Activated T-helper 17 cell treated with anti-CD3 and anti-CD28 coated beads, Interleukin-2, amount 50 U/mL, for 72 hours (primary cell): ENCODE measurements around the gene VPS16. TPM values are rescaled to one million over a fixed set of nuclear protein-coding genes. Genes with fewer than 3 reads are reported as not detected.

Experiments used
- ATAC-seq: fragments of 150-1000 bp; cut with Tn5 transposase; replicated peaks from 2 replicates; pipeline ENCODE4 v1.10.0; 2021; ENCODE audit warnings: mild to moderate bottlenecking, moderate library complexity
- H3K27ac Mint-ChIP-seq: one replicate; pipeline ENCODE4 v1.8.0; 2022; ENCODE audit warnings: mixed read lengths
- H3K27me3 Mint-ChIP-seq: one replicate; pipeline ENCODE4 v1.8.0; 2022; ENCODE audit warnings: mixed read lengths
- H3K36me3 Mint-ChIP-seq: one replicate; pipeline ENCODE4 v1.8.0; 2022; ENCODE audit warnings: low read depth, mild to moderate bottlenecking, mixed read lengths
- H3K4me1 Mint-ChIP-seq: one replicate; pipeline ENCODE4 v1.8.0; 2022; ENCODE audit warnings: mixed read lengths
- H3K4me3 Mint-ChIP-seq: one replicate; pipeline ENCODE4 v1.8.0; 2022; ENCODE audit warnings: mild to moderate bottlenecking, mixed read lengths
- H3K9me3 Mint-ChIP-seq: one replicate; pipeline ENCODE4 v1.8.0; 2022; ENCODE audit warnings: mixed read lengths
- total RNA-seq, 2 donors: library from RNA; stranded (reverse); gene quantifications; one replicate each; pipeline ENCODE4 v1.2.3, GENCODE V29; 2022

VPS16 gene
- total RNA-seq, 2 donors from 2014 or later: 37.2 to 45.4 TPM

DNA sequence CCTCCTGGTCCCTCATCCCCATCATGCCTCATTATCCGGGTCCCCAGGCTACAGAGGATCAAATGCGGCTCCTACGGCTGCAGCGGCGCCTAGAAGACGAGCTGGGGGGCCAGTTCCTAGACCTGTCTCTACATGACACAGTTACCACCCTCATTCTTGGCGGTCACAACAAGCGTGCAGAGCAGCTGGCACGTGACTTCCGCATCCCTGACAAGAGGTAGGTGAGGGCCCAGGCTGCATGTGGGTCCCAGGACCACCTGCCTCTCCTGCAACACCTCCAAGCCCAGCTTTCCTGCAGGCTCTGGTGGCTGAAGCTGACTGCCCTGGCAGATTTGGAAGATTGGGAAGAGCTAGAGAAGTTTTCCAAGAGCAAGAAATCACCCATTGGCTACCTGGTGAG lies 24.6 kb downstream of the VPS16 start:
- ATAC-seq: no peak
- Mint-ChIP-seq H3K4me3 (no peak overlapping the region), H3K9me3 (no peaks in the 10 kb centered on the region), H3K4me1 (peaks cover 4% of the 10 kb centered on the region), H3K36me3 (peaks cover 26% of the 10 kb centered on the region), H3K27ac (peak overlapping the region; percentile 58), H3K27me3 (no peaks in the 10 kb centered on the region)

DNA sequence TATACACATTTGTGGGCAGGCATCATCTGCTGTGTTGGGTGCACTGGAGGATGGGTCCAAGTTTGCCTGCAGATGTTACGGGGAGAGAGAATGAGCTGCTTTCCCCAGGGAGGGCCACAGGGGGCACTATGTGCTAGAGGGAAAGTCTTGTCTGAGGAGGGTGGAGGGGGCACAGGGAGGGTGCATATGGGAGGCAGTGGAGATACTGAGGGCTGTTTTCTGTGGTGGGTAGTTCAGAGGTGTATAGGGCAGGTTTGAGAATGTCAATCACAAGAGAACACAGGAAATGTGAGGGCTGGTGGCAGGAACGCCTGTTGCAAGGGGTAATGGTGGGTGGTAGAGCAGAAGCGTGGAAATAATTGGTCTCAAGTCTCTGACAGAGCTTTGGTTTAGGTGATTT lies 25.1 kb downstream of the VPS16 start:
- H3K36me3 Mint-ChIP-seq: peaks cover 26% of the 10 kb centered on the region
- H3K4me3 Mint-ChIP-seq: no peak overlapping the region
- peak; percentile 3 for ATAC-seq
- no peaks in the 10 kb centered on the region for H3K27me3 Mint-ChIP-seq
- H3K27ac Mint-ChIP-seq: peak overlapping the region; percentile 58
- H3K9me3 Mint-ChIP-seq: no peaks in the 10 kb centered on the region
- H3K4me1 Mint-ChIP-seq: peaks cover 9% of the 10 kb centered on the region

DNA sequence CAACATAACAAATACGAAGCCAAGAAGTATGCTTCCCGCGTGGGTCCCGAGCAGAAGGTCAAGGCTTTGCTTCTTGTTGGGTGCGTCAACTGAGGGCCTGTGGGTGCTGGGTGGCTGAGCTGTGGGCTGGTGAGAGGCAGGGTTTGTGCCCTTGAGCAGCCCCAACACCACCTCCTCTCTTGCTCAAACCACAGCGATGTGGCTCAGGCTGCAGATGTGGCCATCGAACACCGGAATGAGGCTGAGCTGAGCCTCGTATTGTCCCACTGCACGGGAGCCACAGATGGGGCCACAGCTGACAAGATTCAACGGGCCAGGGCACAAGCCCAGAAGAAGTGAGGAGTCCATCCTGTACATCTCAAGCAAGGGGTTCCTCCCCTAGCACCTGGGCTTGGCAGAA lies 25.7 kb downstream of the VPS16 start:
- Mint-ChIP-seq H3K4me1 (peaks cover 15% of the 10 kb centered on the region), H3K27me3 (no peaks in the 10 kb centered on the region), H3K9me3 (no peaks in the 10 kb centered on the region), H3K36me3 (peaks cover 22% of the 10 kb centered on the region), H3K4me3 (no peak overlapping the region), H3K27ac (no peak overlapping the region)
- no peak for ATAC-seq

DNA sequence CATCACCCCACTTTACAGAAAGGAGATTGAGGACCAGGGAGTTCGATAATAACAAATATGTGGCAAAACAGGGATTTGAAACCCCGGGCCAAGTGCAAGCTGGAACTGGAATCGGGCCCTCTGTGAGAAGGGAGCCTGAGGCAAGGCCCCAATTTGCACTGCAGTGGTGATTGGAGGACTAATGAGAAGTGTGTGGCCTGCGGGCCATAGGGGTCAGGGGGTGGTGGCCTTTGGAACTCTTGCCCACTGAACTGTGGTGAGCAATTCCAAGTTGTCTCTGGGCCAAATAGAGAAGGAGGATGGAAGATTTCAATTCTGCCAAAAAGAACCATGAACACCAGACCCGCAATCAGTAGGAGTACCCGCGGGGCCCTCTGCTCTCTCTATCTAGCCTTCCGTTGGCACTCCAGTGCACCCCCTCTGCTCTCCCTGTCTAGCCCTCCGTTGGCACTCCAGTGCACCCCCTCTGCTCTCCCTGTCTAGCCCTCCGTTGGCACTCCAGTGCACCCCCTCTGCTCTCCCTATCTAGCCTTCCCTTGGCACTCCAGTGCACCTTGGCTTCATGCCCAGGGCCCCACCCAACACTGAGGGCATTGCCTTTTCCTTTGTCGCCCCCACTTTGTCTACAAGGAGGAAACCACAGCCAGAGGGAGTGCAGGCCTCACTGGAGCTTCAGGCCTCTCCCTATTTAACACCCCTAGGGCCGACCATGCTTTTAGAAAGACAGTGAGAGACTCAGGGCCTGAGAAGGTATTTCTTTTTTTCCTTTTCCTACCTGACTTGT lies 26.7 kb downstream of the VPS16 start:
- ATAC-seq: no peak
- Mint-ChIP-seq H3K4me1 (peaks cover 21% of the 10 kb centered on the region), H3K27ac (no peak overlapping the region)

GRCh38 chr20:2869381-2869780 lies 28.8 kb downstream of the VPS16 start:
- H3K4me3 Mint-ChIP-seq: no peak overlapping the region
- no peaks in the 10 kb centered on the region for H3K9me3 Mint-ChIP-seq
- ATAC-seq: no peak
- H3K27me3 Mint-ChIP-seq: no peaks in the 10 kb centered on the region
- peaks cover 11% of the 10 kb centered on the region for H3K36me3 Mint-ChIP-seq
- H3K4me1 Mint-ChIP-seq: peaks cover 21% of the 10 kb centered on the region
- H3K27ac Mint-ChIP-seq: no peak overlapping the region

More for the DNA sequence above, 26.7 kb downstream of the VPS16 start:
- peaks cover 17% of the 10 kb centered on the region for H3K36me3 Mint-ChIP-seq
- no peak overlapping the region for H3K4me3 Mint-ChIP-seq
- H3K9me3 Mint-ChIP-seq: no peaks in the 10 kb centered on the region
- H3K27me3 Mint-ChIP-seq: no peaks in the 10 kb centered on the region

DNA sequence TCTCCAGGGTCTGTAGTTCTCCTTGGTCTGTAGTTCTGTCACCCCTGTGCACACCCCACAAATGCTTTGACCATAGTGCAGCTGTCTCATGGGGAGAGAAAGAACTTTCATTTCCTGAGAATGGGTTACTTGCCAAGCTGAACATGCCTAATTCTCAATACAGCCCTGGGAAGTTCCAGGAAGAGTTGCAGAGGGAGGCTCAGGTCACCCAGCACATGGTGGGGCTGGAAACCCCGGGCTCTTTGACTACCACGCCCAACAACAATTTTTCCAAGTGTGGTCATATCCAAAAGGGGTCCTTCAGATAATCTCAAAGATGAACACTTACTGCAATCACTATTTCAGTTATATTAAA lies 30.5 kb downstream of the VPS16 start:
- Mint-ChIP-seq H3K4me1 (peaks cover 33% of the 10 kb centered on the region), H3K27ac (no peak overlapping the region), H3K27me3 (no peaks in the 10 kb centered on the region), H3K36me3 (peaks cover 11% of the 10 kb centered on the region), H3K4me3 (peak overlapping the region; percentile 96), H3K9me3 (no peaks in the 10 kb centered on the region)
- no peak for ATAC-seq

GRCh38 chr20:2871661-2872458 lies 31.3 kb downstream of the VPS16 start:
- Mint-ChIP-seq H3K4me3 (peak overlapping the region; percentile 96), H3K36me3 (peaks cover 14% of the 10 kb centered on the region), H3K27me3 (no peaks in the 10 kb centered on the region), H3K4me1 (peaks cover 37% of the 10 kb centered on the region), H3K27ac (no peak overlapping the region), H3K9me3 (no peaks in the 10 kb centered on the region)
- ATAC-seq: no peak

DNA sequence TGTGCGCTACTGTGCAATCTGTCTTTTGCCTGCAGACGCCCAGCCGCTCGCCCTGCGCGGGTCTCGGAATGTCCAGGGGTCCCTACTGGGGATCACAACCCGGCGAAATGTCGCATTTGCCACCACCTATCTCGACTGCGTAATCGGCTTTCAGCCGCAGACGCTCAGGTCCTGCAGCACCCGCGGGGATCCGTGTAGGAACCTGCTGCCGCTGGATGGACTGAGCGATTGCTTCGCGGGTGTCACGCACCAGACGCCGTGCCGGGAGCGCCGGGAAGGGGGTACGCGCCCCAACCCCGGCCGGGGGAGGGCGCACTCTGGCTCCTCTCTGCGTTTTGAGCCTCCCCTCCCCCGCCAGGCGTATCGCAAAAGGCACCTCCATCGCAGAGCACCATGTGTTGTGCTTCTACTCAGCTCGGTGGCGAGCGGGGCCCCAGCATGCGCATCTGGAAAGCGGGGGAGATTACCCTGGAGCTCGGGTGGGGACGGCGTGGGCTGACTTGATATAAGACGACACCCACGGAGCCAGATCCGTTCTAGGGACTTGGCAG lies 32.0 kb downstream of the VPS16 start:
- peaks cover 36% of the 10 kb centered on the region for H3K4me1 Mint-ChIP-seq
- peak; percentile 48 for ATAC-seq
- H3K27ac Mint-ChIP-seq: peak overlapping the region; percentile 90
- peak overlapping the region; percentile 96 for H3K4me3 Mint-ChIP-seq
- H3K9me3 Mint-ChIP-seq: no peaks in the 10 kb centered on the region
- H3K36me3 Mint-ChIP-seq: peaks cover 20% of the 10 kb centered on the region
- H3K27me3 Mint-ChIP-seq: no peaks in the 10 kb centered on the region

DNA sequence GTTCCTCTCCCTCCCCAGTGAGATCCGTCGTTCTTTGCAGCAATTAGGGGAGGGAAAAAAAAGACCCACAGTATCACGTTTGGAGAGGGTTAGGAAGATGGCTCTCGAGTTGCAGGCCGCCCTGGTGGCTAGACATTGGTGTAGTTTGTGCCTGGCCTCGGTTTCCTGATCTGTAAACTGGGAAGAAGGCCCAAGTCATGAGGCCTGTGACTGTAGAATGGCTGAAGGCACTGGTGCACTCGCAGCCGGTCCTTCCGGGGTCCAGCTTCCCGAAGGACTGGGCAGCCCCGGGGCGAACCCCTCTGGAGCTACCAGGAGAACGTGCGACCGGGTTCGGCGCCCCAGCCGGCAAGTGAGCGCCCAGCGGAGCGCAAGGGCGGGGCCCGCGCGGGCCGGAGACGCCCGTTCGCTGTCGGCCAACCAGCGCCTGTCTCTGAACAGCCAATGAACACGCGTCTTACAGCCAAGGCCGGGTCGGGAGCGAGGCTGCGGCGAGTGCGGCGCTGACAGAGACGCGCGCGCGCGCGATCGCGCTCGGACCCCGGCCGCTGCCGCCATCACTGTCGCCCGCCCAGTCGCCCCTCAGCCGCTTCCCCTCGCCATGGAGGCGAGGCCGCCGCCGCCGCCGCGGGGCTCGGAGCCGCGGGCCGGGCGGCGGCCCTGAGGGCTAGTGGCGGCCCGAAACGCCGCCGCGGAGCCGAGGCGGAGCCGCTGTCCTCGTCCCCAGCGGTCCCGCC lies 32.6 kb downstream of the VPS16 start, which contains the start of gene PTPRA:
Gene PTPRA, plus strand, starts transcription at position 472 of the 737 bp plus-strand sequence. CDS start 90,797 bp downstream, outside the sequence.
- Mint-ChIP-seq H3K9me3 (no peaks in the 10 kb centered on the region), H3K36me3 (peaks cover 21% of the 10 kb centered on the region), H3K27me3 (no peaks in the 10 kb centered on the region), H3K27ac (peak within 1 kb of the TSS; percentile 90), H3K4me3 (peak within 1 kb of the TSS; percentile 96), H3K4me1 (peaks cover 35% of the 10 kb centered on the region)
- ATAC-seq: peak; percentile 98

GRCh38 chr20:2873747-2874041 lies 33.1 kb downstream of the VPS16 start:
- H3K36me3 Mint-ChIP-seq: peaks cover 26% of the 10 kb centered on the region
- peak overlapping the region; percentile 75 for H3K4me3 Mint-ChIP-seq
- H3K4me1 Mint-ChIP-seq: peaks cover 37% of the 10 kb centered on the region
- no peaks in the 10 kb centered on the region for H3K27me3 Mint-ChIP-seq
- peak overlapping the region; percentile 11 for H3K27ac Mint-ChIP-seq
- no peaks in the 10 kb centered on the region for H3K9me3 Mint-ChIP-seq
- no peak for ATAC-seq

- Mint-ChIP-seq H3K27me3 (no peaks in the 10 kb centered on the region), H3K9me3 (no peaks in the 10 kb centered on the region), H3K27ac (peak overlapping the region; percentile 11), H3K36me3 (peaks cover 27% of the 10 kb centered on the region), H3K4me1 (peaks cover 42% of the 10 kb centered on the region), H3K4me3 (peak overlapping the region; percentile 75)
- no peak for ATAC-seq
These were observed 33.9 kb downstream of the VPS16 start for GRCh38 chr20:2874456-2874855.

DNA sequence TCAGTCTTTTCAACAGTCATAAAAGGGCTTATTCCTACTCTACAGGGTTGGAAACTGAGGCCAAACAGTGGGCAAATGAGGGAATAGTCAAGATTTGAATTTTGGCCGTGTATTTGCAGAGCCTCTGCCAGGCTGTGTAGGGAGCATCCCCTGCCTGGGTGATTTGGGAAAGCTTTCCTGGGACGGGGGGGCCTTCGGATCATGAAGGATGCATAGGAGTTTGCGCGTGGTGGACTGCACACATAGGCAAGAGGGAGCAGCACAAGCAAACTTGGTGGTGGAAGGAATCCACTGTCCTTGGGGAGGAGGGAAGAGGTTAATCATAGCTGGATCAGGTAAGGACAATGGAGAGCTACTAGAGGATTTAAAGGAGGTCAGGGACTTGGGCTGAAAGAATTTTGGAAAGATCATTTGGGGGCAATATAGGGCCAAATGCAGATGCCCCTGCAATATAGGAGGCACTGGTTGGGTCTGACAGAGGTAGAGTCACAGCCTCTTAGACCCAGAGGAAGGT lies 35.2 kb downstream of the VPS16 start:
- Mint-ChIP-seq H3K36me3 (peaks cover 27% of the 10 kb centered on the region), H3K27me3 (no peaks in the 10 kb centered on the region), H3K4me1 (peaks cover 35% of the 10 kb centered on the region), H3K9me3 (no peaks in the 10 kb centered on the region), H3K4me3 (peak overlapping the region; percentile 75), H3K27ac (no peak overlapping the region)
- ATAC-seq: no peak

DNA sequence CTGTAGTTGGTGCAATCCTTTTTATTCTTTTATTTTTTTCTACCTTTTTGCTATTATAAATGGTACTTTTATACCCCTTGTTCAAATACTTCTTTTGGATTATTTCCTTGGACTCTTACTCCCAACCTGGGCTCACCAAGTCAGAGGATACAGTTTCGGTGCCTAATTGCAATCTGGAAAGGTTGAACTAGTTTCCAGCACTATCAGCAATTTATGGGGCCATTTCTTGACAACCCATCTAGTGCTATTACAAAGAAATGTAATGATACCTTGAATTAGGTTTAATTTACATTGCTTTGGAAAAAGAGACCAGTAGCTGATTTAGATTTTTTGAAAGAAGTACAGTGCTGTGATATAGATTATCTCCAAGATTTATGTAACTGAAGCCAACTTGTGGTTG lies 38.0 kb downstream of the VPS16 start:
- no peaks in the 10 kb centered on the region for H3K27me3 Mint-ChIP-seq
- no peak for ATAC-seq

GRCh38 chr20:2879146-2879545 lies 38.6 kb downstream of the VPS16 start:
- Mint-ChIP-seq H3K4me3 (no peak overlapping the region), H3K27me3 (no peaks in the 10 kb centered on the region), H3K27ac (no peak overlapping the region), H3K4me1 (peaks cover 30% of the 10 kb centered on the region), H3K36me3 (peaks cover 27% of the 10 kb centered on the region), H3K9me3 (no peaks in the 10 kb centered on the region)
- no peak for ATAC-seq

More for the DNA sequence above, 38.0 kb downstream of the VPS16 start:
- Mint-ChIP-seq H3K27ac (no peak overlapping the region), H3K36me3 (peaks cover 27% of the 10 kb centered on the region), H3K4me3 (no peak overlapping the region), H3K9me3 (no peaks in the 10 kb centered on the region), H3K4me1 (peaks cover 24% of the 10 kb centered on the region)
